Lower leg skin (tissue), 4 donors: Measurements from ENCODE around the gene CLDN1. TPM values are rescaled to one million over a fixed set of nuclear protein-coding genes. Genes with fewer than 3 reads are reported as not detected.

Experiments
- total RNA-seq, 4 donors: library from RNA; depleted of rRNA; stranded (reverse); fragments of >200 nt; gene quantifications; one replicate each; pipeline ENCODE4 v1.1.0, GENCODE V29; 2016

The CLDN1 gene
- total RNA-seq, 4 donors from 2014 or later: 452 to 1,148 (median 544) TPM

Other genes with a start within 250 kb of the CLDN1 start
- 10 to 100 TPM; 20.0 to 41.9 (median 35.6) TPM for gene P3H2, start 201.5 kb downstream of the CLDN1 start, total RNA-seq
- 1 to 10 TPM; 1.1 to 5.1 (median 2.2) TPM for gene CLDN16, start 65.7 kb upstream of the CLDN1 start, total RNA-seq
- gene TMEM207, start 127.5 kb upstream of the CLDN1 start, total RNA-seq: not detected
- 10 to 100 TPM; 18.5 to 37.7 (median 23.9) TPM for gene IL1RAP, start 191.6 kb upstream of the CLDN1 start, total RNA-seq